IMR-90 (cell line): ENCODE results near the gene OR10AD1. TPM values are rescaled to one million over a fixed set of nuclear protein-coding genes. Genes with fewer than 3 reads are reported as not detected.

Experiments used
- ATAC-seq: fragments of 200-7000 bp; cut with Tn5 transposase; 2 replicates; pipeline ENCODE4 v1.9.1; 2020; ENCODE audit warnings: low read depth, mild to moderate bottlenecking, moderate library complexity
- BruUV-seq: library from RNA; stranded (reverse); fragments of 400-500 nt; replicated peaks from 2 replicates; lab custom pipeline; 2021; lab: Mats Ljungman, UMichigan
- CTCF ChIA-PET: fragments of 300-600 bp; formaldehyde crosslinking; extraction: SDS; loops from one replicate; lab custom pipeline; 2021; ENCODE audit warnings: antibody characterized with exemption; lab: Yijun Ruan, JAX
- POLR2A ChIA-PET: fragments of 300-600 bp; sonication (Branson Sonifier 250); formaldehyde crosslinking; loops from one replicate; lab custom pipeline; 2022; ENCODE audit warnings: antibody characterized with exemption; ENCODE audit not compliant: unreplicated experiment; lab: Charles Lee
- DNase-seq: peaks from one replicate; pipeline ENCODE4 v3.0.0; 2013
- H2AFZ ChIP-seq: replicated peaks from 2 replicates; pipeline ENCODE3; 2013; ENCODE audit warnings: low read length, mild to moderate bottlenecking; ENCODE audit not compliant: poor library complexity
- H2AK5ac ChIP-seq: 2 replicates; pipeline ENCODE4 v1.6.1; 2013; ENCODE audit warnings: low read depth, low read length, inconsistent platforms
- H2AK9ac ChIP-seq: replicated peaks from 2 replicates; pipeline ENCODE3; 2013; ENCODE audit warnings: mild to moderate bottlenecking, low read depth, low read length, moderate library complexity; ENCODE audit not compliant: poor library complexity
- H2BK120ac ChIP-seq: 2 replicates; pipeline ENCODE4 v1.6.1; 2013; ENCODE audit warnings: low read depth, low read length, inconsistent platforms
- H2BK15ac ChIP-seq: 3 replicates; pipeline ENCODE4 v1.6.1; 2013; ENCODE audit warnings: low read depth, low read length, inconsistent platforms
- H2BK20ac ChIP-seq: 2 replicates; pipeline ENCODE4 v1.6.1; 2013; ENCODE audit warnings: low read depth, mild to moderate bottlenecking, inconsistent platforms, low read length, moderate library complexity
- H2BK5ac ChIP-seq: 2 replicates; pipeline ENCODE4 v1.6.1; 2013; ENCODE audit warnings: mild to moderate bottlenecking, low read depth, low read length, inconsistent platforms; ENCODE audit not compliant: poor library complexity, severe bottlenecking
- H3K14ac ChIP-seq: replicated peaks from 2 replicates; pipeline ENCODE4 v1.6.1; 2013; ENCODE audit warnings: low read depth, low read length, inconsistent platforms
- H3K18ac ChIP-seq: 2 replicates; pipeline ENCODE4 v1.6.1; 2013; ENCODE audit warnings: low read depth, low read length, control low read depth
- H3K23ac ChIP-seq: 2 replicates; pipeline ENCODE4 v1.6.1; 2013; ENCODE audit warnings: low read depth, low read length, inconsistent platforms
- H3K27ac ChIP-seq: 2 replicates; pipeline ENCODE4 v1.5.1; 2013; ENCODE audit warnings: mild to moderate bottlenecking, control low read depth, low read length; ENCODE audit not compliant: insufficient read depth
- H3K27me3 ChIP-seq: 2 replicates; pipeline ENCODE4 v1.6.1; 2013; ENCODE audit warnings: low read length; ENCODE audit not compliant: control insufficient read depth, insufficient read depth
- H3K36me3 ChIP-seq: 2 replicates; pipeline ENCODE4 v1.6.1; 2013; ENCODE audit warnings: low read length, mixed read lengths; ENCODE audit not compliant: control insufficient read depth, insufficient read depth
- H3K4ac ChIP-seq: 2 replicates; pipeline ENCODE4 v1.6.1; 2013; ENCODE audit warnings: low read depth, low read length, inconsistent platforms
- H3K4me1 ChIP-seq: 2 replicates; pipeline ENCODE4 v1.6.1; 2013; ENCODE audit warnings: low read length, mixed read lengths; ENCODE audit not compliant: control insufficient read depth, insufficient read depth
- H3K4me2 ChIP-seq: 2 replicates; pipeline ENCODE4 v1.6.1; 2013; ENCODE audit warnings: low read depth, mild to moderate bottlenecking, control low read depth, low read length, moderate library complexity
- H3K4me3 ChIP-seq: 2 replicates; pipeline ENCODE4 v1.5.1; 2013; ENCODE audit warnings: low read depth, mild to moderate bottlenecking, control low read depth, low read length, moderate library complexity; ENCODE audit not compliant: insufficient read depth
- H3K56ac ChIP-seq: 2 replicates; pipeline ENCODE4 v1.6.1; 2013; ENCODE audit warnings: low read length, inconsistent platforms; ENCODE audit not compliant: insufficient read depth; ENCODE audit errors: extremely low read depth
- H3K79me1 ChIP-seq, 2 experiments: 2 replicates each; pipeline ENCODE4 v1.6.1; 2013; ENCODE audit warnings: low read length in 2 of 2, inconsistent platforms in 1 of 2, low read depth in 1 of 2
- H3K9ac ChIP-seq: 2 replicates; pipeline ENCODE4 v1.6.1; 2013; ENCODE audit warnings: low read depth, low read length, control low read depth
- H3K9me1 ChIP-seq: 2 replicates; pipeline ENCODE4 v1.6.1; 2013; ENCODE audit warnings: low read length, inconsistent platforms; ENCODE audit not compliant: insufficient read depth
- H3K9me3 ChIP-seq: 2 replicates; pipeline ENCODE4 v1.6.1; 2013; ENCODE audit warnings: low read length; ENCODE audit not compliant: control insufficient read depth, insufficient read depth
- H4K20me1 ChIP-seq: 2 replicates; pipeline ENCODE4 v1.6.1; 2013; ENCODE audit warnings: low read length, inconsistent platforms; ENCODE audit not compliant: insufficient read depth
- H4K5ac ChIP-seq: 2 replicates; pipeline ENCODE4 v1.6.1; 2013; ENCODE audit warnings: mild to moderate bottlenecking, low read depth, low read length, control low read depth
- H4K8ac ChIP-seq, 2 experiments: 2 replicates each; pipeline ENCODE4 v1.6.1; 2013; ENCODE audit warnings: low read depth in 2 of 2, low read length in 2 of 2, control low read depth in 1 of 2, inconsistent platforms in 1 of 2
- H4K91ac ChIP-seq: 2 replicates; pipeline ENCODE4 v1.6.1; 2013; ENCODE audit warnings: low read depth, low read length, inconsistent platforms; ENCODE audit not compliant: insufficient read depth
- BHLHE40 ChIP-seq: fragments of 150-350 bp; IDR thresholded peaks from 2 replicates; pipeline ENCODE4 v1.6.1; 2016; ENCODE audit warnings: mild to moderate bottlenecking, low read depth, low read length
- CEBPB ChIP-seq: IDR thresholded peaks from 2 replicates; pipeline ENCODE4 v1.6.1; 2012; ENCODE audit warnings: low read depth, low read length, improper control_type of control experiment
- CHD1 ChIP-seq: IDR thresholded peaks from 2 replicates; pipeline ENCODE4 v1.6.1; 2012; ENCODE audit warnings: low read depth, low read length, improper control_type of control experiment
- CTCF ChIP-seq: conservative IDR thresholded peaks from 2 replicates; pipeline ENCODE4 v1.5.1; 2012; ENCODE audit warnings: mild to moderate bottlenecking, low read depth, low read length, improper control_type of control experiment
- ELK1 ChIP-seq: fragments of 150-350 bp; IDR thresholded peaks from 2 replicates; pipeline ENCODE4 v1.6.1; 2016; ENCODE audit warnings: low read depth, mild to moderate bottlenecking, low read length, moderate library complexity, borderline replicate concordance
- FOS ChIP-seq: fragments of 150-350 bp; IDR thresholded peaks from 2 replicates; pipeline ENCODE4 v1.6.1; 2016; ENCODE audit warnings: low read depth, low read length
- MAFK ChIP-seq: IDR thresholded peaks from 2 replicates; pipeline ENCODE4 v1.6.1; 2012; ENCODE audit warnings: low read depth, low read length, improper control_type of control experiment
- MXI1 ChIP-seq: IDR thresholded peaks from 2 replicates; pipeline ENCODE4 v1.6.1; 2012; ENCODE audit warnings: low read depth, mild to moderate bottlenecking, low read length, moderate library complexity, borderline replicate concordance
- POLR2A ChIP-seq: IDR thresholded peaks from 2 replicates; pipeline ENCODE4 v1.6.1; 2012; ENCODE audit warnings: mild to moderate bottlenecking, low read depth, low read length
- RAD21 ChIP-seq: IDR thresholded peaks from 2 replicates; pipeline ENCODE4 v1.6.1; 2012; ENCODE audit warnings: low read length, improper control_type of control experiment
- RCOR1 ChIP-seq: IDR thresholded peaks from 2 replicates; pipeline ENCODE4 v1.6.1; 2012; ENCODE audit warnings: mild to moderate bottlenecking, low read length, improper control_type of control experiment; ENCODE audit not compliant: insufficient replicate concordance
- RFX5 ChIP-seq: IDR thresholded peaks from 2 replicates; pipeline ENCODE4 v1.8.0; 2012; ENCODE audit warnings: low read depth, mild to moderate bottlenecking, low read length, moderate library complexity
- SMC3 ChIP-seq: fragments of 150-350 bp; IDR thresholded peaks from 2 replicates; pipeline ENCODE4 v1.6.1; 2016; ENCODE audit warnings: low read depth, mild to moderate bottlenecking, antibody characterized with exemption, low read length, moderate library complexity
- USF2 ChIP-seq: fragments of 150-350 bp; IDR thresholded peaks from 2 replicates; pipeline ENCODE4 v1.6.1; 2017; ENCODE audit warnings: mild to moderate bottlenecking, antibody characterized with exemption, low read length, low read depth
- WGBS, 2 experiments: methylation state at CpG; one replicate each; pipeline versions ENCODE4 v1.1.5 to v1.1.7; 2013; ENCODE audit warnings: missing lambda C conversion rate in 2 of 2; ENCODE audit not compliant: insufficient read length in 1 of 2; ENCODE audit errors: extremely low coverage in 2 of 2; 5-methylcytosine and 5-hydroxymethylcytosine counted together
- dilution Hi-C: fragments of 300-500 bp; cut with HindIII; formaldehyde crosslinking; loops from one replicate; pipeline ENCODE4 v1.14.3; 2018; ENCODE audit warnings: low sequenced_read_pairs; ENCODE audit not compliant: unreplicated experiment
- in situ Hi-C: fragments of 300-500 bp; cut with MboI; formaldehyde crosslinking; loops from 3 replicates; pipeline ENCODE4 v1.14.3; 2019; ENCODE audit warnings: low sequenced_read_pairs, inconsistent platforms, mixed read lengths
- intact Hi-C: fragments of 100-400 bp; cut with micrococcal nuclease; formaldehyde crosslinking; loops from 2 replicates; pipeline ENCODE4 v1.10.0; 2022
- polyA plus RNA-seq, 3 experiments: library from polyadenylated mRNA; depleted of rRNA; stranded (reverse); fragments of >200 nt; gene quantifications; 2 replicates each; pipeline ENCODE4 v1.2.3, GENCODE V29; 2012; ENCODE audit warnings: low replicate concordance in 1 of 3
- total RNA-seq: library from RNA; depleted of rRNA; stranded (reverse); fragments of >200 nt; gene quantifications from 2 replicates; pipeline ENCODE4 v1.2.3, GENCODE V29; 2012

OR10AD1 gene
- total and polyA plus RNA-seq, 2 of the 4 experiments (the other 2 are of a cell fraction), result not detected

- Histone ChIP-seq H3K4me3 (no peak overlapping the region), H3K9ac (no peak overlapping the region), H3K79me1 (peaks cover 3 to 15% of the 10 kb centered on the region in 2 experiments; a peak in 3 of 4 replicates), H3K4me2 (no peak overlapping the region), H3K23ac (no peak overlapping the region), H4K5ac (no peak overlapping the region), H4K91ac (no peak overlapping the region), H3K4me1 (peaks cover 2% of the 10 kb centered on the region; the same call in 1 of the 2 replicates), H2AFZ (no peak overlapping the region), H2AK9ac (no peak overlapping the region), H2BK15ac (no peak overlapping the region), H3K4ac (no peak overlapping the region), H4K8ac (no peak overlapping the region), H3K14ac (no peak overlapping the region), H2AK5ac (no peak overlapping the region), H2BK5ac (no peak overlapping the region), H3K27ac (no peak overlapping the region), H4K20me1 (no peaks in the 10 kb centered on the region), H3K9me1 (peaks cover 5% of the 10 kb centered on the region), H3K18ac (no peak overlapping the region), H3K36me3 (no peaks in the 10 kb centered on the region), H3K56ac (no peak overlapping the region), H2BK20ac (no peak overlapping the region), H3K27me3 (peaks cover 4% of the 10 kb centered on the region), H3K9me3 (no peaks in the 10 kb centered on the region), H2BK120ac (no peak overlapping the region)
- intact Hi-C loops (loop anchor here (10.0 kb wide), 1 partner anchor 445 kb away; no protein-coding TSS in a partner anchor), in situ Hi-C loops (no loop called here), dilution Hi-C loops (no loop called here)
- BruUV-seq, result no TSS peak
- no CpG with 5 or more reads among the region's 5 CpGs for WGBS, 2 experiments
- POLR2A ChIA-PET, result no interaction called here
- TF ChIP-seq CTCF (no peak), ELK1 (no peak), SMC3 (no peak), POLR2A (no peak), CEBPB (no peak), USF2 (no peak), RCOR1 (no peak), FOS (no peak), MAFK (no peak), RAD21 (no peak), MXI1 (no peak), RFX5 (no peak), BHLHE40 (no peak), CHD1 (no peak)
- DNase-seq (peak; percentile 21), ATAC-seq (no peak)
- CTCF ChIA-PET, result no interaction called here
Observed at GRCh38 chr12:48160046-48160445, 43.0 kb downstream of the OR10AD1 start.
